GM21723 (cell line): ENCODE measurements around the gene GHITM.
A peak's percentile ranks its signal among the peaks of the same experiment; 100 is the strongest.
"Not testable (repeated sequence)": the region's sequence is repeated elsewhere in the genome, so short reads cannot be mapped to it uniquely, and the experiment has no call there.

ENCODE experiments used
- ATAC-seq: cut with Tn5 transposase; IDR thresholded peaks from one replicate; pipeline ENCODE4 v1.9.1; 2021; ENCODE audit warnings: mild to moderate bottlenecking, moderate library complexity; ENCODE audit not compliant: unreplicated experiment

GHITM gene

GRCh38 chr10:84147347-84147746 is 8.0 kb downstream of the GHITM start:
- ATAC-seq, result no peak

GRCh38 chr10:84148006-84148597 is 8.8 kb downstream of the GHITM start:
- ATAC-seq, result peak; percentile 78

DNA sequence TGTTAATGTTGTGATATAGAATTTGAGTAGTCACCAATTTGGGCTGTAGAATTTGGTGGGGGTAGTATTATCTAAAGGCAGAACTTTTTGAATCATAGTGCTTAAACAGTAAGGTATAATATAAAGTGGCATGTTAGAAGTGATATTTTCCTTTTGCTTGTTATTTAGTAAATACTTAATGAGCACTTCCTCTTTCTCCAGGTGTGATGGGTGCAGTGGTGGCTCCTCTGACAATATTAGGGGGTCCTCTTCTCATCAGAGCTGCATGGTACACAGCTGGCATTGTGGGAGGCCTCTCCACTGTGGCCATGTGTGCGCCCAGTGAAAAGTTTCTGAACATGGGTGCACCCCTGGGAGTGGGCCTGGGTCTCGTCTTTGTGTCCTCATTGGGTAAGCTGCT is 10.5 kb downstream of the GHITM start:
- no peak for ATAC-seq

DNA sequence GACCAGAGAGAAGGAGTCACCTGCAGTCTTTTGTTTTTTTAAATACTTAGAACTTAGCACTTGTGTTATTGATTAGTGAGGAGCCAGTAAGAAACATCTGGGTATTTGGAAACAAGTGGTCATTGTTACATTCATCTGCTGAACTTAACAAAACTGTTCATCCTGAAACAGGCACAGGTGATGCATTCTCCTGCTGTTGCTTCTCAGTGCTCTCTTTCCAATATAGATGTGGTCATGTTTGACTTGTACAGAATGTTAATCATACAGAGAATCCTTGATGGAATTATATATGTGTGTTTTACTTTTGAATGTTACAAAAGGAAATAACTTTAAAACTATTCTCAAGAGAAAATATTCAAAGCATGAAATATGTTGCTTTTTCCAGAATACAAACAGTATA is 13.5 kb downstream of the GHITM start:
- no peak for ATAC-seq

- no peak for ATAC-seq
Measured at GRCh38 chr10:84155521-84155920, 16.2 kb downstream of the GHITM start.

DNA sequence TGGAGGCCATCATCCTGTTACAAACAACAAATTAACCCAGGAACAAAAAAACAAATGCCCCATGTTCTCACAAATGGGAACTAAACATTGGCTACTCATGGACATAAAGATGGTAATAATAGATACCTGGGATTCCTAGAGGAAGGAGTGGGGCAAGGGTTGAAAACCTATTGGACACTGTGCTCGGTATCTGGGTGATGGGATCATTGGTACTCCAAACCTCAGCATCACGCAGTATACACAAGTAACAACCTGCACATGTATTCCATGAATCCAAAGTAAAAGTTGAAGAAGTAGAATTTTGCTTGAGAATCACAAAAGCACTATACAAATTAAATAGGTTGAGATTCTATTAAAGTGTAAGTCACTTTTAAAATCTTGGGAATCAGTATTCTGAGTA is 16.7 kb downstream of the GHITM start:
- no peak for ATAC-seq

GRCh38 chr10:84156768-84157167 is 17.5 kb downstream of the GHITM start:
- ATAC-seq, result no peak

- no peak for ATAC-seq
Measured at GRCh38 chr10:84158061-84158460, 18.8 kb downstream of the GHITM start.

DNA sequence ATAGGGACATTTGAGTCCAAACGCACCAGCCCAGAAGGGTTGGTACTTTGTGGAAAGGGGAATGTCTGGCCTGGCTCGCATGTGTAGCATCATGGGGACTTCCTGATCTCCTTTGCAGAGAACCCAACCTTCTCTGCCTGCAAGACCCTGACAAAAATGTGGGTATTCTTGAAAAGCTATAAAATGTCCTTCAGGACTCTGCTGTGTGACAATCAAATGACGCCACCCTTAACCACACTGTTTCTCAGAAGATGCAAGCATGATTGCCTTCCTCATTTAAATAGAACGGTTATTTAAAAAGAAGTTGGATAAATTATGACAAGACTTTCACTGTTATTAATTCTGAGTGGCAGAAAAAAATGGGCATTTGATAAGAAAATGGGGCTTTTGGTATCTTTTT is 19.2 kb downstream of the GHITM start:
- ATAC-seq, result no peak

GRCh38 chr10:84159076-84159685 is 19.9 kb downstream of the GHITM start:
- no peak for ATAC-seq

DNA sequence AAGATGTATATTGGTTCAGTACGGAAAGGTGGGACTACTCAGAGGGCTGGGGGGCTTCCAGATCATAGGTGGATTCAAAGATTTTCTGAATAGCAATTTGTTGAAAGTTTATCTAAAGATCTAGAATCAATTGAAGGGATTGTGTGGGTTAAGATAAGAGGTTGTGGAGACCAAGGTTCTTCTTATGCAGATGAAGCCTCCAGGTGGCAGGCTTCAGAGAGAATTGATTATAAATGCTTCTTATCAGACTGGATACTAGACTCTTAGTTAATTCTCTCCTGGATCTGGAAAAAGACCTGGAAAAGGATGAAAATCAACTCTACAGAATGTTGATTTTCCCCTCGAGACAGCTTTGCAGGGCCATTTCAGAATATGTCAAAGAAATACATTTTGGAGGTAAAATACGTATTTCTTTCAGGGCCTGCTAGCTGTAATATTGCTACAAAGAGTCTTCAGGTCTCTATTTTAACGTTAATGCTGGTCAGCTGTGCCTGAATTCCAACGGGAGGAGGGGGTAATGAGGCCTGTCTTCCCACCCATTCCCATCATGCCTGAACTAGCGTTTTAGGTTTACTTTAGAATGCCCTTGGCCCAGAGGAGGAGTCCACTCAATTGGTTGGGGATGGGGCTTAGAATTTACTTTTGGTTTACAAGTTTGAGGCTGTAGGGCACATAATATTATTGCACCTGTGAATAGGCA is 21.5 kb downstream of the GHITM start:
- ATAC-seq, result no peak

- ATAC-seq, result no peak
Measured at GRCh38 chr10:84163996-84164395, 24.7 kb downstream of the GHITM start.

DNA sequence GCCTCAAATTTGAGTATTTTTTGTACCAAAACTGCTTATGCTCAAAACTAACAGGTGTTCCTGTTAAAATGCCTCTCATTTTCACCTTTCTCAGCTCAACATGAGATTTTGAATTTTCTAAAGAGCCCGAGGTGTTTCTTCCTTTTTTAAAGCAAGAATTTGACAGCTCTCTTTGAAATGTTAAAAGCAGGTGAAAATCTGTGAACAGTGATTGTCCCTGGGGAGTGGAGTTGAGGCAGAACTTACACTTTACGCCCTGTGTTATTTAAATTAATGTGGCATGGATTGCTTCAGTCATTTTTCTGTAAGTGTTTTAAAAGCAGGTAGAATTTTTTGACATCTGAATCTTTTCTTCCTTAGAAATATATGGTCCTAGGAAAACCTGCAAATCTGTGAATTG is 25.1 kb downstream of the GHITM start:
- no peak for ATAC-seq

- ATAC-seq, result peak; percentile 56
Measured at GRCh38 chr10:84166620-84167288, 27.4 kb downstream of the GHITM start.

DNA sequence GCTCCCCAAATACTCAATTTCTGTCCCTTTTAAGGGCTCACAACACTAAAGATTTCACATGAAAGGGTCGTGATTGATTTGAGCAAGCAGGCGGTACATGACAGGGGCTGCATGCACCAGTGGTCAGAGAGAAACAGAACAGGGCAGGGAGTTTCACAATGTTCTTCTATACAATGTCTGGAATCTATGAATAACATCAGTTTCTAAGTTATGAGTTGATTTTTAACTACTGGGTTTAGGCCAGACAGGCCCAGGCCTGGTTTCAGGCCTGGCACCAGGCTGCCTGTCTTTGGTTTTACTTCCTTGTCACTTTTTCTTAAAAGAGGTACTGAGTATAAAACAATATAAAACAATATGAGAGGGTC is 28.0 kb downstream of the GHITM start:
- ATAC-seq, result peak; percentile 9

DNA sequence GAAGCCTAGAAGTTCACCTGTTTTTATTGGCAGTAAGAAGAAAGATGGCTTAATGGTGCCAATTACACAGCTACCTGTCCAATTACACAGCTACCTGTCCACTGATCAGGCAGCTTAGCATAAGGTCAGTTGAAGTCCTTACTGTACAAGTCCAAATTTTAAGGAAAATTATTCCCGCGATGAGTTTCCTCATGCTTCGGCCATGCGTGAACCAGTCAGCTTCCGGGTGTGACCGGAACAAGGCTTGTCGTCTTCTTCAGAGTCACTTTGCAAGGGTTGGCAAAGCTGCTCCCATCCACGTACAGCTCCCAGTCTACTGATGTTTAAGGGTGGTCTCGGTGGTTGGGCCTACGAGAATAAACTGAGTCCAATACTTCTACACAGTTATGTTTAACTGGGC is 29.1 kb downstream of the GHITM start:
- not testable (repeated sequence) for ATAC-seq

- not testable (repeated sequence) for ATAC-seq
Measured at GRCh38 chr10:84171237-84171636, 31.9 kb downstream of the GHITM start.

DNA sequence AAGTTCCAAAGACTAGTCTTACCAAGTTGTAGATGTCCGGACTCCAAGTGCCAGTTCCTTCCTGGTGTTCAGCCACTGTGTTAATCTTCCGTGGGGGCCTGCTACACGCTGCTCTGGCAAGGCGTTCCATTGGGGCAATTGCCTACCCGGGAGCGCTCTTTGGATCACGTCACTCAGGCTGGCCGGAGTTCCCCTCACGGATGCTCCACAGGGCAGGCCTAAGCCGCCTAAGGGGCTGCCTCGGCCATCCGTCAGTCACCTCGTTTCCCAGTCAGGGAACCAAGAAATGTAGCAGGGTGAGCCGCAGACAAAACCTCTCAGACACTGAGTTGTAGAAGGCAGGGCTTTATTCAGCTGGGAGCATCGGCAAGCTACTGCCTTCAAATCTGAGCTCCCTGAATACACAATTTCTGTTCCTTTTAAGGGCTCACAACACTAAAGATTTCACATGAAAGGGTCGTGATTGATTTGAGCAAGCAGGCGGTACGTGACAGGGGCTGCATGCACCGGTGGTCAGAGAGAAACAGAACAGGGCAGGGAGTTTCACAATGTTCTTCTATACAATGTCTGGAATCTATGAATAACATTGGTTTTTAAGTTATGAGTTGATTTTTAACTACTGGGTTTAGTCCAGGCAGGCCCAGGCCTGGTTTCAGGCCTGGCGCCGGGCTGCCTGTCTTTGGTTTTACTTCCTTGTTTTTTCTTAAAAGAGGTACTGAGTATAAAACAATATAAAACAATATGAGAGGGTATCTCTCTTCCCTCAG is 32.6 kb downstream of the GHITM start:
- ATAC-seq, result peak; percentile 41

DNA sequence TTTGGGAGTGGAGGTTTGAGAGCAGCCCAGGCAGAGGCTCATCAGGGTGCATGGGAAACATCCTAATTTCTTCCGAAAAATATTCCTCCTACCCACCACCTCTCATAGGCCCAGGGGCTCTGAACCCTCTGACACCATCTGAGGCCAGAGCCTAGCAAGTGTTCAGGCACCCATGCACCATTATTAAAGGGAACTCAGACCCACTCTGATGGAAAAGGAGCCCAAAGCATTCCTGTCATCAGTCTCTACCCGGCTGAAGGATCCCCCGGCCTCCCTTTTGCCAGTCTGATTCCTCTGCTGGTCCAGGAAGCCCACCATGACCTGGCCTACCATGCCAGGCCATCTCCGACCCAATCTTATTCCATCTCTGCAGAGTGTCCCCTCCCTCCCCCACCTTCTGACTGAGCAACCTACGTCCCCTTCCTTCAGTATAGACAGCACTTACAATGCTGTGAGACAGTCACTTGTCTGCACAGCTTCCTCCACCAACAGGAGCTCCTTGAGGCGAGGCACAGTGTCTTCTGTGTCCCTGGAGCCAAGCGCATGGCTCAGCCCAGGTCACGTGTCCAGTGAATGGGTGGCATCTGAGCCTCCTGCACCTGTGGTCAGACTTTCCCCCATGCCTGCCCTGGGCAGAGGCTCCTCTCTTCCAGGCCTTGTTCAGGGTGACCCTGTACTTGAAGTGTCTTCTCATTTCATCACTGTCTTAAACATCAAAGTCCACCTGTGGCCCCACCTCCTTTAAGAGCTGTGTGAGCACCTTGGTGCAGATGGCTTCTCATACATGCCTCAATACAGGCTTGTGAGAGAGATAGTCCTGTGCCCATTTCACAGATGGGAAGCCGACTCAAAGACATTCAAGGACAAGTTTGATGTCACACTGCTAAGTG is 33.4 kb downstream of the GHITM start:
- ATAC-seq, result peak; percentile 63

DNA sequence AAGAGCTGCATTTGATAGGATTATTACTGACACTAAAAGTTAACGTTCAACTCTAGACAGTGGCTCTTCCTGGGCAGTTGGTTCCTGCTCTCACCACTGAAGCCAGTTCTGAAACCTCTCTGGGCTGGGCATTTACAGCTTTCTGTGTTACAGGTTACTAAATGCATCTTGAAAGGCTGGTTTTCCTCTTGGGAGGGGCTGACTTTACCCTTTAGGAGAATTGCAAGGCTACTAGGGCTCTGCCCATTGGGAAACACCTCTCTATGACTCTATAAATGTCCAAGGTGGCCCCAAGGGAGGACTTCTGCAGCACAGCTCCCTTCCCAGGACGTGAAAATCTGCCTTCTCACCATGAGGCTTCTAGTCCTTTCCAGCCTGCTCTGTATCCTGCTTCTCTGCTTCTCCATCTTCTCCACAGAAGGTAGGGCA is 34.2 kb downstream of the GHITM start, which contains the start of gene GPR15LG:
GPR15LG (plus strand) TSS at position 301 of the 429 bp plus-strand sequence; CDS start at position 352, 51 bp downstream.
- ATAC-seq, result peak; percentile 25
